HG03095 (cell line): ENCODE measurements around the gene SMPD2.

Experiments
- ATAC-seq: cut with Tn5 transposase; IDR thresholded peaks from one replicate; pipeline ENCODE4 v1.9.1; 2021; ENCODE audit warnings: moderate library complexity; ENCODE audit not compliant: unreplicated experiment

SMPD2 gene

DNA sequence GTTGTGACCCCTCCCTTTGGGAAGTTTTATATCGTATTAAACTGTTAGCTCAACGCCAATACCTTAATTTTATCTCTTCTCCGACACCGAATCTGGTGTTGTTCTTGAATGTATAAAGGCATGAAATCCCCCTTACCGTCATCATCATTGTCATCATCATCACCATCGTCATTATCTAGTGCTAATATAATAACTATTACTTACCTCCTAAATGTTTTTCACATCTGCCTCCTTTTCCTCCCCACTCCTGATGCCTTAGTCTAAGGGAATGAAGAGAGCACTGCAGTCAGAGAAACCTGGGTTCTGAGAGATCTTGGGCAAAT, 43.2 kb downstream of the SMPD2 start:
- no peak for ATAC-seq

DNA sequence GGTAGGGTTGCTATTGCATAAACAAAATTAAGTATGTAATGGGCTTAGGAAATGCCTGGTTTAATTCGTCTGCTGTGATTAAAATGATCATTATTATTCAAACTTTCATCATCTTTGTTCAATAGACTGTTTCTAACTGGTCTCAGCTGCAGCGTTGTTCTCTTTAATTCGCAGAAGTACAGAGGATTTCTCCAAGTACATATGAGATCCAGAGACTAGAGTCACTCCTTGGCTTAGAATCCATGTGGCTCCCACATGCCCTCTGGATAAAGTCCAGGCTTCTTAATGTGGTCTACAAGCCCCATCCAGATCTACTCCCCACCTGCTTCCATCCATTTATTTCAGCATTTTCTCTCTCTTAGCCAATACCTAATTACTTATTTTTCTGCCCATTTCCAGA, 43.6 kb downstream of the SMPD2 start:
- no peak for ATAC-seq

DNA sequence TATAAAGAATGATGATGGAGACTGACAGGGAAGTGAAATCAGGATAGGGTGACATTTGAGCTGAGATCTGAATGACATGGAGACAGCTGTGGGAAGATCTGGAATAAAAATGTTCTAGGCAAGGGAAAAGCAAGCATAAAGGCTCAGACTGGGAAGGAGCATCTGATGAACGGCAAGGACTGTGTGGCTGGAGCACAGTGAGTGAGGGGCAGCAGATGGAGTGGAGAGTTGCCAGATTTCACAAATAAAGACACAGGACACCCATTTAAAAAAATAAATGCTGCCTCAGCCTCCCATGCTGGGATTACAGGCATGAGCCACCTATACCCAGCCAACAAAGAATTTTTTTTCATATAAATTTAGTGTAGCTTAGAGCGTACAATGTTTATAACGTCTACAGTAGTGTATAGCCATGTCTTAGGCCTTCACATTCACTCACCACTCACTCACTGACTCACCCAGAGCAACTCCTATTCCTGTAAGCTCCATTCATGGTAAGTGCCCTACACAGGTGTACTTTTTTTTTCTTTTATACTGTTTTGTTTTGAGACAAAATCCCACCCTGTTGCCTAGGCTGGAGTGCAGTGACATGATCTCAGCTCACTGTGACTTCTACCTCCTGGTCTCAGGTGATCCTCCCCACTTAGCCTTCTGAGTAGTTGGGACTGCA, 44.9 kb downstream of the SMPD2 start:
- ATAC-seq: no peak

DNA sequence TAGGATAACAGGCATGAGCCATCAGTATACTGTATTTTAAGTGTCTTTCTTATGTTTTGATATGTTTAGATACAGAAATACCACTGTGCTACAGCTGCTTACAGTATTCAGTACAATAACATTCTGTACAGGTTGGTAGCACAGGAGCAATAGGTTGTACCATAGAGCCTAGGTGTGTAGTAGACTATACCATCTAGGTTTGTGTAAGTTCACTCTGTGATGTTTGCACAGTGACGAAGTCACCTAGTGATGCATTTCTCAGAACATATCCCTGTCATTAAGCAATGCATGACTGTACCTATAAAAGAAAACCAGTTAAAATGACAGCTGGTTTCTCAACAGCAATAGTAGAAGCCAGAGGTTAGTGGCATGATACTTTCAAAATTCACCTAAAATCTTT, 45.5 kb downstream of the SMPD2 start:
- no peak for ATAC-seq

DNA sequence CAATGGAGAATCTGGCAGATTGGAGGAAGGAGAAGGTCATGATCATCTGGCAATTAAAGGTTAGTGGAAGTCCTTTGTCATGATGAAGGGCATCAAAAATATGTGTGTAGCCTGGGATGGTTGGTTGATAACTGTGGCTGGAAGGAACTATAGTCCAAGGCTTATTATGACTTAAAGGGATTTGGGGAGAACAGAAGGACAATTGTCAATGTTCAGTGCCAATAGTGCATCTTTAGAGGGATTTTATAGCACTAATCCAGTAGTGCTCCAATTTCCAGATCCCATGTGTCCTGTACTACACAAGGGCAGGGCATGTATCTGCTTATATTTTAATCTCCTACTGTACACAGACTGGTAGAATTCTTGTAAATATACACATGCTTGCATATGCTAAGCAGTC, 47.5 kb downstream of the SMPD2 start:
- no peak for ATAC-seq

DNA sequence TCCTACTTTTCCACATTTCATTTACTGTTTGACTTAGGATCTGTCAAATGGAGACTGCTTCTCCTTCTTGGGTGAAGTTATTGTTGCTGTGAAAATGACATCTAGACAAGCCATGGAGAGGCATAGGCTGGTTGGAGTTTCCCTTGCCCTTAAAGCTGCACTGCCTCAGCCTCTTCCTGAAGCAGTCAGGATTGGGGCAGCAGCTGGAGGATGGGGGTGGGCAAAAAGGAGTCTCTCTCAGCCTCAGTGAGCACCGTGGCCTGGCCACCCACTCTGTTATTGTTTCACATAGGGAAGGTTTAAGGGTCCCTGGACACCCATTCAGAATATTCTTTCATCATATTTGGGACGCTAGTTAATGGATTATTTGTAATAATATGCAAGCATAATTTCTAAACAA, 50.2 kb downstream of the SMPD2 start:
- no peak for ATAC-seq

DNA sequence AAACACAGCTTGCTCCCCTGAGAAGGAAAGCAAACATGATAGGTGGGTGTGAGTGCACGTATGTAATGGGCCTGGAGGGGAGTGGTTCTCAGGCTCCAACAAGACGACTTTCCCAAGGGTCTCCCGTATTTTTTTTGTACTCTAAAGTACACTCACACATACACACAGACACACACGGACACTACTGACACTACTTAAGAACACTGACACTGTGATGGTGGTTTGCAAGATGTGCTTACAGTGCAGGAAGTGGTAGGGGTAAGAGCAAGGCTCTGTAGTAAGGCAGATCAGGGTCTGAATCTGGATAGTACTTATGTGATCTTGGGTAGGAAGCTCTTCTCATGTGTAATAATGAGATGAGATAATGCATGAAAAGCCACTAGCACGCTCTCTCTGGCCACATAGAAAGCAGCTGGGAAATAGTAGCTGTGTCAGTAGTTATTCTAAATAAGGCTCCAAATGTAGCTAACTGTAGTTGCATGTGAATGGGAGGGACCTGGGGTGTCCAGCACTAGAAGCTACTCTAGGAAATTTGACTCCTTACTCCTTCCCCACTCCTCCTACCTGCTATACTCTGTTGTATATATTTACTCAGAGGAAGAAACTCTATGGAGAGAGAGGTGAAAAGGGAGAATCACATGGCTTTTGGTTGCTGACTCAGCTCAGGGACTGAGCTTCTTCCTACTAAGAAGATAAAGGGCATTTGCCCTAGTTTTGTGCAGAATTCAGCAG, 50.8 kb downstream of the SMPD2 start:
- ATAC-seq: no peak
